Stimulated activated CD4-positive, alpha-beta T cell treated with anti-CD3 and anti-CD28 coated beads, Interleukin-4, amount 100 ng/mL, for 4 hours (primary cell): ENCODE measurements around the gene PLEKHG2.

Experiments
- DNase-seq, 2 experiments: peaks; one replicate each; pipeline ENCODE4 v3.0.0-alpha.2; 2020

The PLEKHG2 gene

GRCh38 chr19:39407660-39408391, 4.6 kb upstream of the PLEKHG2 start:
- peak; percentile 44 to 54 for DNase-seq

- peak; percentile 7 to 13 for DNase-seq
Measured at GRCh38 chr19:39408392-39409207, 3.9 kb upstream of the PLEKHG2 start.

DNA sequence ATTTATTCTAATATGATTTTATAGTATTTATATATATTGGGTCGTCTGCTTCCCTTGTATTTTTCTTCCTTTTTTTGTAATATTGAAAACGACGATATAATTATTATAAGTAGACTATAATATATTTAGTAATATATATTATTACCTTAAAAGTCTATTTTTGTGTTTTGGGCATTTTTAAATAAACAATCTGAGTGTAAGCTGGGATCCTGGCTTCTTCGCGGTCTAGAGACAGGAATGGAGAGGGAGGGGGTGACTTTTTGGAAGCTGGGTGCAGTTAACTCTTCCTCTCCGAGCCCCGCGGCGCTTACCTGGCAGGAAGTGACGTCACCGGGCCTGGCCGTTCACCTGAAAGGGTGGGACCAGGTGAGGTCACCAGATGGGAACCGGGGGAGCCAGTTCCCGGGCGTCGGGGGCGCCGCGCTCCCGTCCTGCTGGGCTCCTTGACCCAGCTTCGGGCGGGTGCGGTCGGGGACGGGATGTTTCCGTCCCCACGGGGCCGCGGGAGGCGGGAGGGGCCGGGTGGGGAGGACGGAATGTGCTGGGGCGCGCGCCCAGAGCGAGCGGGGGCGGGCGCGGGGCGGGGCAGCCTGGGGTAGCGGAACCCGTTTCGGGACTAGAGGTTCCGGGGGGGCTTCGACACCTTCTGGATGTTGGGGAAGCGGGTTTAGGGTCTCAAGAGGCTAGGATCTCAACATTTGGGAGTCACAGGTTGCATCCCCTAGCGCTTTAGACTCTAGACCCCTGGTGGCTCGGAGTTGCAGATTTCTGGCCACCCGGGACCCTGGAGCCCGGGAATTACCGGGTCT, 3.1 kb upstream of the PLEKHG2 start:
- peak; percentile 75 to 84 for DNase-seq

DNA sequence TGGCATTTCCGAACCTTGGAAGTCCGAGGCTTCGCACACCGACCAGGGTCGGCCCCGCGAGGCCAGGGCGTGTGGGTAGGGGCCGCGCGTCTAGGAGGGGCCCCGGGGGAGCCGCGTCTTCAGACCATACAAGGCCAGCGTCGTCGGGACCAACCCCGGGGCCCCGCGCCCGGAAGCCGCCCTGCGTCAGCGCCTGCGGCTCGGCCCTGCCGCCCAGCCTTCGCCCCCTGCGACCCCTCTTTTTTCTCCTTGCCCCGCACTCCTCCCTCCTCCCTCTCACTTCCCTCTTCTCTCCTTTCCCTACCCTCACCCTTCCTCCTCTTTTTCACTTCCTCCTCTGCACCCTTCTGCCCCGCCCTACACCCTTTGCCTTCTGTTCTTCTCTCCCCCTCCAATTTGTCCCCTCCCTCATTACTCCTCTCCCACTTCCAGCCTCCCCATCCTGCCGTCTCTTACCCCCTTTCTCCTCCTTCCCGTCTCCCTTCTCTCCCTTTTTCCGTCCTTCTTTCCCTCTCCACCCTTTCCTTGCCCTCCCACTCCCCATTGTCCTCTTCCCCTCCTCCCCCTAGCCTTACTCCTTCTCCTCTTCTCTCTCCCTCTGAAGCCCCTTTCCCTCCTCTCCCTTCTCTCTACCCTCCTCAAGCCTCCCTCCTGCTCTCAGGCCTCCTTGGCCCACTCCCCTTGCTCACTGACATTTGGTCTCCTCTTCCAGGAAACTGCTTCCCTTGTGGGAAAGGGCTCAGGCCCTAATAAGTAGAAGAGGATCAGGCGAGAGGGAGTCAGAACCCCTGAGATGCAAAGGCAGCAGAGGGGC, 2.2 kb upstream of the PLEKHG2 start:
- DNase-seq = peak; percentile 50 to 60

DNA sequence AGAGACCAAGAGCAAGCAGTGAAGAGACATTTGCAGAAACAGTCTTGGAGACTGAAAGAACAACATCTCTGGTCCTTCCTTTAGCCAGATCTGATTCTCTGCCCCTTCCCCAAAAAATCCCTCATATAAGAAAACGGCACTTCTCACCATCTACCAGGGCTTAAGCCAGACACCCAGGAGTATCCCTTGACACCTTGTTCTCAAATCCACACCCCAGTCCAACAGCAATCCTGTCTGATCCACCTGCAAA, 1.7 kb upstream of the PLEKHG2 start:
- no peak for DNase-seq

DNA sequence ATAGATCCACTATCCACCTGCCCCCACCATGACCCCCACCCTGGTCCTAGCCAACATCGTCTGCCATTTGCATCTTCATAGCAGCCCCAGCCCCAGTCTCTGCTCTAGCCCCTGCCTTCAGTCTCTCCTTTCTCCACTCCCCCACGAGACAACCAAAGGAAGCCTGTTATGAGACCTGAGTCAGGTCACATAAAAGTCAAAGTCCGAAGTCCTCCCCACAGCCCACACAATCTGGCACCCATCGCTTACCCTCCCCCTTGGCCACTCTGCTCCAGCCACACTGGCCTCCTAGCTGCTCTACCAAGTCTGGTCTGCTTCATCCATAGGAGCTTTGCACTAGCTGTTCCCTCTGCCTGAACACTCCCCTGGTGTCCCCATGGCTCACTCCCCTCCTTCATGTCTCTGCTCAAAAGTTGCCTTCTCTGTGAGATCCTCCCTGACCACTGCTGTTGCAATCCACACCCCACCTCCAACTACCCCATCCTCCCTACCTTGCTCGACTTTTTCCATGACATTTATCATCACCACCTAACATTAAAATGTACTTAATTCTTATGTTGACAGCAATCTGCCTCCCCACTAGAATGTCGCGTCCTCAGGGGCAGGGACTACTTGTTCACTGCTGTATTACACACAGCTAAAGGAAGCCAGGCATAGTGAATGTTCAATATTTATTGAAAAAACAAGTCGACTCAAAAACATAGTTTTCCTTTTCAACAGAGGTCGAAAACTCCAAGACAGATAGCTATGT, 1.2 kb upstream of the PLEKHG2 start:
- DNase-seq = no peak

- peak; percentile 84 to 88 for DNase-seq
Measured at GRCh38 chr19:39411832-39412099, 703 bp upstream of the PLEKHG2 start.

DNA sequence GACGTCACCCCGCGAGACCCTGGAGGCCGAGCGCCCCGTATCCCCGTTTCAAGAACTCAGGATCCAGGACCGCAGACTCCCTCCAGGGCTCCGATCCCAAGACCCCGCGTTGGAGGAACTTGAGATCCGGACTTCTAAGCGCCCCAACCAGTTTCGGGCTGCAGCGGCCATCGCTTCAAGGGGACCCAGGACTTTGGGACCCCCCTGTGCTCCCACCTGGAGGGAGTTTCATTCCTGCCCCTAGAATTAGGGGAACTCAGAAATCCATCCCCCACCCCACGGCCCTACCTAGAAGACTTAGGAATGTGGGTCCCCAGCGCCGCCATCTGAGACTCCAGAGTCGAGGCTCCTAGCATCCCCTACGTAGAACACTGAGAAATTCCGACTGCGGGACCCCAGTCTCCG, 400 bp downstream of the PLEKHG2 start:
- no peak for DNase-seq

GRCh38 chr19:39413272-39413910, 922 bp downstream of the PLEKHG2 start:
- peak; percentile 20 to 33 for DNase-seq

- no peak for DNase-seq
Measured at GRCh38 chr19:39413911-39414608, 1.6 kb downstream of the PLEKHG2 start.

DNA sequence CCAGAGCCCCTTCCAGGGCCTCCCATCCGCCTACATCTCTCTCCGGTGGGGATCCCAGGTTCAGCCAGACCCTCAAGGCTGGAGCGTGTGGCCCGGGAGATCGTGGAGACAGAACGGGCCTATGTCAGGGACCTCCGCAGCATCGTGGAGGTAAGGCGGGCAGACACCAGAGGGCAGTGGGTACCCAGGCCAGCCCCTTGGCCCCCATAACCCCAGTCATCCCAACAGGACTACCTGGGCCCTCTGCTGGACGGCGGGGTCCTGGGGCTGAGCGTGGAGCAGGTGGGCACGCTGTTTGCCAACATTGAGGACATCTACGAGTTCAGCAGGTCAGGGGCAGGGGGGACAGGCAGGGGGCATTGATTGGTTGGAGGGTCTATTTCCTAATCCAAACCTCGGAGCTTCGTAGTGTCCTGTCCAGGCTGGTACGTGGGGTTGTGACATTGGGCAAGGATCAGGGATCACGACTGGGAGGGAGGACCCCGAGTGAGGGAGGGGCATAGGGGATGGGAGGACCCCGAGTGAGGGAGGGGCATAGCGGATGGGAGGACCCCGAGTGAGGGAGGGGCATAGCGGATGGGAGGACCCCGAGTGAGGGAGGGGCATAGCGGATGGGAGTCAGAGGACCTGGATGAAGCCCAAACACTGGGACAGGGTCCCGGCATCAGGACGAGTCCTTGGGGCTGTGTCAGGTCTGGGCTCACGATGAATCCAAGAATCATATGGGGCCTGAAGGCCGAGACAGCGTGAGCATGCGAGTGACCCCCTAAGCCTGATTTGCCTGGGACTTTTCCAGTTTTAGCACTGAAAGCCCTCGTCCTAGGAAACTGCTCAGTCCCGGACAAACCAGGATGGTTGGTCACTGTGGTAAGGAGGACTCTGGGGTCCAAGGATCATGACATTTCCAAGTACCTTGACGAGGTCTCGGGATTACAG, 2.9 kb downstream of the PLEKHG2 start:
- no peak for DNase-seq

GRCh38 chr19:39416152-39417120, 4.0 kb downstream of the PLEKHG2 start:
- no peak for DNase-seq

GRCh38 chr19:39417463-39418181, 5.2 kb downstream of the PLEKHG2 start:
- no peak for DNase-seq

DNA sequence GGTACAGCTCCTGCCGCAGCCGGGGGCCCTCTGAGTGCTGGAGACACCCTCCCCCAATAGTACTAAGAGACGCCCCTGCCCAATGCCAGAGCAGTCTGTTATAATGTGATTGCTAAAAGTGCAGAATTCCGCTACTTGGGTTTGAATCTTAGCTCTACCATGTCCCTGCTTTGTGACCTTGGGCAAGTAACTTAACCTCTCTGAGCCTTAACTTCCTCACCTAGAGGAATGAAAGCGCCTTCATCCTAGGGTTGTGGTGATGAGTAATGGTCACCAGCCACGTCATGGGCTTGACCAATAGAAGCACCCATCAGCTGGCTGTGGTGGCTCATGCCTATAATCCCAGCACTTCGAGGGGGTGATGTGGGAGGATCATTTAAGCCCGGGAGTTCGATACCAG, 6.5 kb downstream of the PLEKHG2 start:
- no peak for DNase-seq

DNA sequence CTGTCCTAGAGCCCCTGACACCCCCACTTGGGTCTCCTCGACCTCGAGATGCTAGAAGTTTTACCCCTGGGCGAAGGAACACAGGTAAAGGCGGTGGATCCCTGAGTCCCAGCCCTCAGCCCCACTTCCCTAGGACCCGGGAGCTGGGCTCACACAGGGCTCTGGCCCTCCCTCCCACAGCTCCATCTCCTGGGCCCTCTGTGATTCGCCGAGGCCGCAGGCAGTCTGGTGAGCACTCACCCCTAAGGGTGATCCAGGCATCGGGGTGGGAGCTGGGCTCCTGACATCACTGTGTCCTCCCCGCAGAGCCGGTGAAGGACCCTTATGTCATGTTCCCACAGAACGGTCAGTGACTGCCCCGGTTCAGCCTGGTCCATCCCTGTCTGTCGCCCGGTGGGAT, 8.3 kb downstream of the PLEKHG2 start:
- no peak for DNase-seq

GRCh38 chr19:39422020-39422419, 9.6 kb downstream of the PLEKHG2 start:
- DNase-seq = no peak

DNA sequence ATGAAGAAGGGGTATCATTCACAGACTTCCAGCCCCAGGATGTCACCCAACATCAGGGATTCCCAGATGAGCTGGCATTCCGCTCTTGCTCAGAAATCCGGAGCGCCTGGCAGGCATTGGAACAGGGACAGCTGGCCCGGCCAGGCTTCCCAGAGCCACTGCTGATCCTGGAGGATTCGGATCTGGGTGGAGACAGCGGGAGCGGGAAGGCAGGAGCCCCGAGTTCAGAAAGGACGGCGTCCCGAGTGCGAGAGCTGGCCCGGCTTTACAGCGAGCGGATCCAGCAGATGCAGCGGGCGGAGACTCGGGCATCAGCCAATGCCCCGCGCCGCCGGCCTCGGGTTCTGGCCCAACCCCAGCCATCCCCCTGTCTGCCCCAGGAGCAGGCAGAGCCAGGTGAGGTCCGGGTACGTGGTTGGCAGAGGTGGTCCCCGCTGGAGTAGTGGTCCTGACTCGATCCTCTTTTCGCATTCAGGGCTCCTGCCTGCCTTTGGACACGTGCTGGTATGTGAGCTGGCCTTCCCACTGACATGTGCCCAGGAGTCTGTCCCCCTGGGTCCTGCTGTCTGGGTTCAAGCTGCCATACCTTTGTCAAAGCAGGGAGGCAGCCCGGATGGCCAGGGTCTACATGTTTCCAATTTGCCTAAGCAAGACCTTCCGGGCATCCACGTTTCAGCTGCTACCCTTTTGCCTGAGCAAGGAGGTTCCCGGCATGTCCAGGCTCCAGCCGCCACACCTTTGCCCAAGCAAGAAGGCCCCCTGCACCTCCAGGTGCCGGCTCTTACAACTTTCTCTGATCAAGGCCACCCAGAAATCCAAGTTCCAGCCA, 11.0 kb downstream of the PLEKHG2 start:
- no peak for DNase-seq
